Measurements from ENCODE around the gene CORO2B. TPM values are rescaled to one million over a fixed set of nuclear protein-coding genes. Genes with fewer than 3 reads are reported as not detected.
A peak's percentile ranks its signal among the peaks of the same experiment; 100 is the strongest.

Gene CORO2B
- total and polyA plus RNA-seq, 8 donors: 3.0 to 27.7 (median 21.0) TPM

DNA sequence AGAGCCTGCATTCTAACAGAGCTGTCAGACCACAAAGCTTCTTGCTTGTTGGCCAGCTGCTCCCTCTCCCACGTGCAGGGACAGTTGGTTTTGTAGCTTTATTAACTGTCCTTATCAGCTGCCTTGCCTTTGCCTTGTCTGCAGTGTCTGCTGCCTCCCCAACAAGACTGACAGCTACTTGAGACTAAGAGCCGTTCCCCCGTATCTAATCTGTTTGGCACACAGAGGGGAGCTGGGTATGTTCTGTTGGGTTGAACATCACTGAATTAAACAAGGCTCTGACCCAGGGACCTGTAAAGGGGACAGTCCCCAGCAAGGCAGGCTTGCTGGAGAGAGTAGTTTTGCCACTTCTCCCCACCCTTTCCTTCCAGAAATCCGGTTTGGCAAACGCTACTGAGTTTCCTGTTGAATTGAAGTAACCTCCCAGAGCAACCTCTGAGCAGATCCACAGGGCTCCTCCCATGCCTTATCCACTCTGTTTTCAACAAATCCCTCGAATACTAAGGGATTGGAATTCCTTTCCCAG is 125.8 kb downstream of the CORO2B start:
- H3K9me3 ChIP-seq: no peaks in the 10 kb centered on the region
- H3K4me3 ChIP-seq: no peak overlapping the region
- TF ChIP-seq, protein P1, sequence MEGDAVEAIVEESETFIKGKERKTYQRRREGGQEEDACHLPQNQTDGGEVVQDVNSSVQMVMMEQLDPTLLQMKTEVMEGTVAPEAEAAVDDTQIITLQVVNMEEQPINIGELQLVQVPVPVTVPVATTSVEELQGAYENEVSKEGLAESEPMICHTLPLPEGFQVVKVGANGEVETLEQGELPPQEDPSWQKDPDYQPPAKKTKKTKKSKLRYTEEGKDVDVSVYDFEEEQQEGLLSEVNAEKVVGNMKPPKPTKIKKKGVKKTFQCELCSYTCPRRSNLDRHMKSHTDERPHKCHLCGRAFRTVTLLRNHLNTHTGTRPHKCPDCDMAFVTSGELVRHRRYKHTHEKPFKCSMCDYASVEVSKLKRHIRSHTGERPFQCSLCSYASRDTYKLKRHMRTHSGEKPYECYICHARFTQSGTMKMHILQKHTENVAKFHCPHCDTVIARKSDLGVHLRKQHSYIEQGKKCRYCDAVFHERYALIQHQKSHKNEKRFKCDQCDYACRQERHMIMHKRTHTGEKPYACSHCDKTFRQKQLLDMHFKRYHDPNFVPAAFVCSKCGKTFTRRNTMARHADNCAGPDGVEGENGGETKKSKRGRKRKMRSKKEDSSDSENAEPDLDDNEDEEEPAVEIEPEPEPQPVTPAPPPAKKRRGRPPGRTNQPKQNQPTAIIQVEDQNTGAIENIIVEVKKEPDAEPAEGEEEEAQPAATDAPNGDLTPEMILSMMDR (IDR thresholded peaks at IDR 0.05): no peak
- intact Hi-C loops (cut with DNase I): no loop called here
- DNase-seq (peak in 1 of 4 donors; percentile 64), ATAC-seq (peak; percentile 66)
- H3K4me1 ChIP-seq: peaks cover 12 to 33% of the 10 kb centered on the region in 2 donors
- no peaks in the 10 kb centered on the region for H3K36me3 ChIP-seq
- peaks cover 0 to 13% of the 10 kb centered on the region in 2 donors for H3K27me3 ChIP-seq
- H3K27ac ChIP-seq: peak overlapping the region in 1 of 2 donors; percentile 60

- H3K27me3 ChIP-seq: no peaks in the 10 kb centered on the region
- no peaks in the 10 kb centered on the region for H3K9me3 ChIP-seq
- H3K36me3 ChIP-seq: no peaks in the 10 kb centered on the region
- TF ChIP-seq, protein P1 (IDR thresholded peaks at IDR 0.05): no peak
- ATAC-seq (no peak), DNase-seq (no peak)
- H3K27ac ChIP-seq: no peak overlapping the region
- peaks cover 6 to 21% of the 10 kb centered on the region in 2 donors for H3K4me1 ChIP-seq
- no peak overlapping the region for H3K4me3 ChIP-seq
- intact Hi-C loops (cut with DNase I): no loop called here
Observed at GRCh38 chr15:68706256-68706655, 127.5 kb downstream of the CORO2B start.

DNA sequence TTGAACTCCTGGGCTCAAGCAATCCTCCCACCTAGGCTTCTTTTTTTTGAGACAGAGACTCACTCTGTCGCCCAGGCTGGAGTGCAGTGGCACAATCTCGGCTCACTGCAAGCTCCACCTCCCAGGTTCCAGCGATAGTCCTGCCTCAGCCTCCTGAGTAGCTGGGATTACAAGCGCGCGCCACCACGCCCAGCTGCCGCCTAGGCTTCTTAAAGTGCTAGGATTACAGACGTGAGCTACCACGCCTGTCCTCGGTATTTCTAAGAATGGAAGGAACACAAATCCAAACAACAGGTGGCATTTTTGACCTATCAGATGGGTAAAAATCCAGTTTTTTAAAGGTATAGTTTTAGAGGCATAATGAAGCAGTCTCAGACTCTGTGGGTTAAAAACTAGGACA is 128.1 kb downstream of the CORO2B start:
- Histone ChIP-seq H3K27me3 (no peaks in the 10 kb centered on the region), H3K4me1 (peaks cover 6 to 21% of the 10 kb centered on the region in 2 donors), H3K9me3 (no peaks in the 10 kb centered on the region), H3K4me3 (no peak overlapping the region), H3K36me3 (no peaks in the 10 kb centered on the region), H3K27ac (no peak overlapping the region)
- ATAC-seq: no peak
- TF ChIP-seq, protein P1 (IDR thresholded peaks at IDR 0.05): no peak
- DNase-seq: no peak
- intact Hi-C loops (cut with DNase I): no loop called here

GRCh38 chr15:68707386-68707785 is 128.6 kb downstream of the CORO2B start:
- Histone ChIP-seq H3K4me3 (no peak overlapping the region), H3K4me1 (peaks cover 6 to 20% of the 10 kb centered on the region in 2 donors), H3K36me3 (no peaks in the 10 kb centered on the region), H3K9me3 (no peaks in the 10 kb centered on the region), H3K27me3 (no peaks in the 10 kb centered on the region), H3K27ac (no peak overlapping the region)
- ATAC-seq (no peak), DNase-seq (no peak)
- intact Hi-C loops (cut with DNase I): no loop called here
- TF ChIP-seq, protein P1 (IDR thresholded peaks at IDR 0.05): no peak

DNA sequence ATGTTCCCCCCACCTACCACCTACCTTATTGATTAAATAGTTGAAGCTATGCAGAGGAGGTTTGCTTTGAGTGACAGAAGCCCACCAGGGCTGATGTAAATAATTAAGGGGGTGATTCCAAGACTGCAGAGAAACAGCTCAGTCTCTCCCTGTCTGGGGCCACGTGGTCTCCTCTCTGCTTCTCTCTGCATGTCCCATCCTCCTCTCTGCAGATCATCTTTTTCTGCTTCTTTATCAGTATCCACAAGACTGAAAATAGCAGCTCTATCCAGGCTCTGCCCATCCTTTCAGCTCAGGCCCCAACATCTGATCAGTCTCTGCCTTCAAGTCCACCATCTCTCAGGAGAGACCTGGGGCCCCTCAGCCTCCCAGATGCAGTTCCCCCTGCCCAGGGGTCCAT is 131.1 kb downstream of the CORO2B start:
- TF ChIP-seq, protein P1 (IDR thresholded peaks at IDR 0.05): no peak
- ATAC-seq: no peak
- no peak for DNase-seq
- peaks cover 0 to 11% of the 10 kb centered on the region in 2 donors for H3K36me3 ChIP-seq
- no peaks in the 10 kb centered on the region for H3K9me3 ChIP-seq
- H3K4me1 ChIP-seq: peaks cover 0 to 9% of the 10 kb centered on the region in 2 donors
- intact Hi-C loops (cut with DNase I): no loop called here
- no peaks in the 10 kb centered on the region for H3K27me3 ChIP-seq
- H3K27ac ChIP-seq: no peak overlapping the region
- H3K4me3 ChIP-seq: no peak overlapping the region
